ENCODE data around the gene ECM1. TPM values are rescaled to one million over a fixed set of nuclear protein-coding genes. Genes with fewer than 3 reads are reported as not detected.

ECM1 gene
- polyA plus RNA-seq: 23.6 to 63.8 TPM (median 26.3 TPM) in 3 replicates
- polyA plus RNA-seq (2011; ENCODE audit: low read depth): 36.6 TPM
- 20.3 and 27.6 TPM in 2 replicates for polyA plus RNA-seq (2011; cell fraction: cytosol; rRNA removed)
- 116 and 156 TPM in 2 replicates for polyA plus RNA-seq (2011; cell fraction: nucleus; rRNA removed)
- polyA plus RNA-seq (2012; ENCODE audit: low replicate concordance): 70.1 and 304 TPM in 2 replicates
- 28.0 to 109 TPM (median 28.7 TPM) in 3 replicates for polyA minus RNA-seq
- 24.2 TPM for polyA minus RNA-seq (2011; cell fraction: cytosol; rRNA and poly(A)+ RNA removed)
- polyA minus RNA-seq (2011; cell fraction: nucleus; rRNA and poly(A)+ RNA removed): 82.8 and 93.0 TPM in 2 replicates

DNA sequence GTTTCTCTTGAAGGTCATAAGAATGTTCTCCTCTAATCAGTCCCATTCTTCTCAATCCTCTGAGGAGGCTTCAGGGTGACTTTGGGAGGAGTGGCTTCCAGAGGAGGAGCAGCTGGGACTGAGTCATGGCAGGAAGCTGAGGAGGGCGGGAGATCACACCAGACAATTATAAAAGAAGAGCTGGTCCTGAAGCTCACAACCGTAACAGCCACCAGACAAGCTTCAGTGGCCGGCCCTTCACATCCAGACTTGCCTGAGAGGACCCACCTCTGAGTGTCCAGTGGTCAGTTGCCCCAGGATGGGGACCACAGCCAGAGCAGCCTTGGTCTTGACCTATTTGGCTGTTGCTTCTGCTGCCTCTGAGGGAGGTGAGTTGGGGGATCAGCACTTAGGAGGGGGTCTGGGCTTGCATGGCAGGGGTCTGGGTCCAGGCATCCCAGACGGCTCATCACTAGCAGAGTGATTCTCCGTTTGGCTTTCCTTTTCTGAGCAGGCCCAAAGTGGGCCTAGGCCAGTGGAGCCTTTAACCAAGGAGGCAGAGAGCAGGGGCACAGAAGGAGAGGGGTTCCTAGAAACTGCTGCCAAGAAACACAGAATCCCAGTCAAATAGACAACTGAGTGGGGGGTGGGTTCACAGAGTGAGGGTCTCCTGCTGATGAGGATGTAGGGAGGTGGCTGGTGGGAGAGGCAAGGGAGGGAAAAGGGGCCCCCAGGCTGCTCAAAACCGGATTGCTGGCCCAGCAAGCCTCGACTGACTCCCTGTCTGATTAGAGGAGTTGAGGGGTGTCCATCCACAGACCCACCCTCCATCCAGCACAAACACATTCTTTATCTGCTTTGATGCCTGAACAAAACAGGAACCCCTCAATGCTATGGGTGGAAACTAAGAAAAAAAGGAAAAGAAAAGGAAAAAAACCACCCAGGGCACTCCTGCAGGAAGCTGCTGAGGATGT lies at the start of gene ECM1:
Gene ECM1 (plus strand): TSS at position 198 of the 953 bp plus-strand sequence. CDS start 101 bp downstream, at position 299.
- Histone ChIP-seq H3K9me3 (ENCODE audit: control insufficient read depth, low read depth, low read length) (no peaks in the 10 kb centered on the region), H3K27me3 (ENCODE audit: control insufficient read depth, extremely low read depth, insufficient read depth, low read length) (no peaks in the 10 kb centered on the region), H3K36me3 (ENCODE audit: control insufficient read depth in 2 of 2, extremely low read depth in 1 of 2, insufficient read depth in 2 of 2, low read length in 2 of 2) (peaks cover 19 to 30% of the 10 kb centered on the region in 2 experiments), H3K4me1 (ENCODE audit: control insufficient read depth, extremely low read depth, insufficient read depth, low read length) (peaks cover 24% of the 10 kb centered on the region), H3K4me3 (ENCODE audit: control insufficient read depth in 2 of 3, extremely low read depth in 1 of 3, insufficient read depth in 2 of 3, low read depth in 1 of 3, low read length in 3 of 3) (peak within 1 kb of the TSS; percentile 36 to 63 (median 52)), H3K9ac (ENCODE audit: control insufficient read depth, extremely low read depth, insufficient read depth, low read length) (peak within 1 kb of the TSS; percentile 73), H4K20me1 (ENCODE audit: control insufficient read depth, extremely low read depth, insufficient read depth, low read length) (no peaks in the 10 kb centered on the region), H3K27ac (ENCODE audit: control insufficient read depth, insufficient read depth, low read length) (peak within 1 kb of the TSS; percentile 63), H2AFZ (ENCODE audit: control insufficient read depth, low read length) (peak within 1 kb of the TSS; percentile 1), H3K79me2 (ENCODE audit: control insufficient read depth, insufficient read depth, low read length) (no peaks in the 10 kb centered on the region), H3K4me2 (ENCODE audit: control insufficient read depth, extremely low read depth, insufficient read depth, low read depth, low read length) (peak within 1 kb of the TSS; percentile 93), H3K9me1 (ENCODE audit: control insufficient read depth, extremely low read depth, insufficient read depth, low read length) (peaks cover 2% of the 10 kb centered on the region)
- no peak for TF ChIP-seq EZH2 (IDR thresholded peaks at IDR 0.05; ENCODE audit: low read length)
- TF ChIP-seq, protein P1, sequence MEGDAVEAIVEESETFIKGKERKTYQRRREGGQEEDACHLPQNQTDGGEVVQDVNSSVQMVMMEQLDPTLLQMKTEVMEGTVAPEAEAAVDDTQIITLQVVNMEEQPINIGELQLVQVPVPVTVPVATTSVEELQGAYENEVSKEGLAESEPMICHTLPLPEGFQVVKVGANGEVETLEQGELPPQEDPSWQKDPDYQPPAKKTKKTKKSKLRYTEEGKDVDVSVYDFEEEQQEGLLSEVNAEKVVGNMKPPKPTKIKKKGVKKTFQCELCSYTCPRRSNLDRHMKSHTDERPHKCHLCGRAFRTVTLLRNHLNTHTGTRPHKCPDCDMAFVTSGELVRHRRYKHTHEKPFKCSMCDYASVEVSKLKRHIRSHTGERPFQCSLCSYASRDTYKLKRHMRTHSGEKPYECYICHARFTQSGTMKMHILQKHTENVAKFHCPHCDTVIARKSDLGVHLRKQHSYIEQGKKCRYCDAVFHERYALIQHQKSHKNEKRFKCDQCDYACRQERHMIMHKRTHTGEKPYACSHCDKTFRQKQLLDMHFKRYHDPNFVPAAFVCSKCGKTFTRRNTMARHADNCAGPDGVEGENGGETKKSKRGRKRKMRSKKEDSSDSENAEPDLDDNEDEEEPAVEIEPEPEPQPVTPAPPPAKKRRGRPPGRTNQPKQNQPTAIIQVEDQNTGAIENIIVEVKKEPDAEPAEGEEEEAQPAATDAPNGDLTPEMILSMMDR (optimal IDR thresholded peaks at IDR 0.05 in 1 of 3, IDR thresholded peaks at IDR 0.05 in 1 of 3, conservative IDR thresholded peaks at IDR 0.05 in 1 of 3; ENCODE audit: extremely low read depth in 1 of 3, insufficient read depth in 2 of 3, low read length in 3 of 3): no peak
- DNase-seq (ENCODE audit: low read depth, low spot score) (no peak), FAIRE-seq (peak; percentile 83)
- dilution Hi-C loops (cut with MboI; ENCODE audit: extremely low pct_ligation_motif_present, low sequenced_read_pairs): no loop called here

DNA sequence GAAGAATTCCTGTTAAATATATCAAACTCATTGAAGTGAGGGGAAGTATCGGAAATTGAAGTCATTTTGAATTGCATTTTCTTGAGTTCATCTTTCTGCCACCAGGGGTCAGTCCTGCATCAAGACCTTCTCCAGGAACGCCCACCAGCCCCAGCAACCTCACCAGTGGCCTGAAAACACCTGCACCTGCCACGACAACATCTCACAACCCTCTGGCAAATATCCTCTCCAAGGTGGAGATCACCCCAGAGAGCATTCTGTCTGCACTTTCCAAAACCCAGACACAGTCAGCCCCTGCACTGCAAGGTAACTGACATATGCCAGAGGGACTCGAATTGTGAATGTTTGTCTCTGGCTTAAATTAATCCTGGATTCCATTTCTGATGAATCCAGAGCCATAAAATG lies 43.5 kb upstream of the ECM1 start:
- peaks cover 2% of the 10 kb centered on the region for H3K4me1 ChIP-seq (ENCODE audit: control insufficient read depth, extremely low read depth, insufficient read depth, low read length)
- peak; percentile 49 for DNase-seq (ENCODE audit: low read depth, low spot score)
- H3K27ac ChIP-seq (ENCODE audit: control insufficient read depth, insufficient read depth, low read length): no peak overlapping the region
- no peaks in the 10 kb centered on the region for H3K9me3 ChIP-seq (ENCODE audit: control insufficient read depth, low read depth, low read length)
- no peaks in the 10 kb centered on the region for H3K27me3 ChIP-seq (ENCODE audit: control insufficient read depth, extremely low read depth, insufficient read depth, low read length)
- dilution Hi-C loops (cut with MboI; ENCODE audit: extremely low pct_ligation_motif_present, low sequenced_read_pairs): no loop called here
- no peaks in the 10 kb centered on the region for H3K9me1 ChIP-seq (ENCODE audit: control insufficient read depth, extremely low read depth, insufficient read depth, low read length)
- H3K4me2 ChIP-seq (ENCODE audit: control insufficient read depth, extremely low read depth, insufficient read depth, low read depth, low read length): no peak overlapping the region
- peak; percentile 46 for FAIRE-seq
- H3K36me3 ChIP-seq (ENCODE audit: control insufficient read depth in 2 of 2, extremely low read depth in 1 of 2, insufficient read depth in 2 of 2, low read length in 2 of 2): peaks cover 0 to 4% of the 10 kb centered on the region in 2 experiments
- no peak overlapping the region for H3K9ac ChIP-seq (ENCODE audit: control insufficient read depth, extremely low read depth, insufficient read depth, low read length)
- H2AFZ ChIP-seq (ENCODE audit: control insufficient read depth, low read length): no peak overlapping the region
- no peak for TF ChIP-seq EZH2 (IDR thresholded peaks at IDR 0.05; ENCODE audit: low read length)
- TF ChIP-seq, protein P1 (optimal IDR thresholded peaks at IDR 0.05 in 1 of 3, IDR thresholded peaks at IDR 0.05 in 1 of 3, conservative IDR thresholded peaks at IDR 0.05 in 1 of 3; ENCODE audit: extremely low read depth in 1 of 3, insufficient read depth in 2 of 3, low read length in 3 of 3): peak; percentile 77 to 83 (median 80)
- H3K79me2 ChIP-seq (ENCODE audit: control insufficient read depth, insufficient read depth, low read length): no peaks in the 10 kb centered on the region
- H4K20me1 ChIP-seq (ENCODE audit: control insufficient read depth, extremely low read depth, insufficient read depth, low read length): no peaks in the 10 kb centered on the region
- H3K4me3 ChIP-seq (ENCODE audit: control insufficient read depth in 2 of 3, extremely low read depth in 1 of 3, insufficient read depth in 2 of 3, low read depth in 1 of 3, low read length in 3 of 3): no peak overlapping the region

All from keratinocyte (primary cell).